Adipocyte (in vitro differentiated cells): ENCODE data around the gene FITM2.
"Not testable (repeated sequence)": the region's sequence is repeated elsewhere in the genome, so short reads cannot be mapped to it uniquely, and the experiment has no call there.

Experiments used
- DNase-seq: peaks from one replicate; pipeline ENCODE4 v3.0.0-alpha.2; 2015; ENCODE audit warnings: low read depth
- H3K27me3 ChIP-seq: replicated peaks from 2 replicates; pipeline ENCODE4 v1.7.0; 2013; ENCODE audit warnings: mild to moderate bottlenecking, low read length, moderate library complexity; ENCODE audit not compliant: control insufficient read depth, insufficient read depth
- H3K36me3 ChIP-seq: 2 replicates; pipeline ENCODE4 v1.7.0; 2013; ENCODE audit warnings: low read length, mild to moderate bottlenecking, moderate library complexity; ENCODE audit not compliant: control insufficient read depth, insufficient read depth, severe bottlenecking
- H3K4me1 ChIP-seq: 2 replicates; pipeline ENCODE4 v1.7.0; 2013; ENCODE audit warnings: mild to moderate bottlenecking, low read length, moderate library complexity; ENCODE audit not compliant: control insufficient read depth, insufficient read depth
- H3K4me3 ChIP-seq: 2 replicates; pipeline ENCODE4 v1.7.0; 2013; ENCODE audit warnings: mild to moderate bottlenecking, low read length, moderate library complexity
- H3K9ac ChIP-seq: 2 replicates; pipeline ENCODE4 v1.7.0; 2013; ENCODE audit warnings: mild to moderate bottlenecking, low read length, moderate library complexity
- H3K9me3 ChIP-seq: 2 replicates; pipeline ENCODE4 v1.7.0; 2013; ENCODE audit warnings: mild to moderate bottlenecking, low read length, moderate library complexity; ENCODE audit not compliant: control insufficient read depth

The FITM2 gene

DNA sequence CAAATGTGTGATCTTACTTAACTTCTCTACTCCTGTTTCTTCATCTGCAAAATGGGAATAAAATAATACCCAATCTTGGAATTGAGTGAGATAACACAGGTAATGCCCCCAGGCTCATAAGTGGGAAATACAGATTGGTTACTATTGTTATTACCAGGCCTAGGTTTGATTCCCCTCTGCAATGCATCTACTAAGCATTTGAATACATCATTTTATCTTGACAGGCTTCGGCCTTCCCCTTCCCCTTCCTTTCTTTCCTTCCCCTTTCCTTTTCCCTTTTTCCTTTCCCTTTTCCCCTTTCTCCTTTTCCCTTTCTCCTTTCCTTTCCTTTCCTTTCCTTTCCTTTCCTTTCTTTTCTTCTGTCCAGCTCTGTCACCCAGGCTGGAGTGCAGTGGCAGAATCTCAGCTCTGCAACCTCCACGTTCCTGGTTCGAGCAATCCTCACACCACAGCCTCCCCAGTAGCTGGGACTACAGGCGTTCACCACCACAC is 37.2 kb upstream of the FITM2 start:
- peaks cover 34% of the 10 kb centered on the region for H3K27me3 ChIP-seq
- no peak for DNase-seq
- no peaks in the 10 kb centered on the region for H3K9me3 ChIP-seq
- H3K9ac ChIP-seq, result no peak overlapping the region
- H3K4me3 ChIP-seq, result no peak overlapping the region
- H3K4me1 ChIP-seq, result no peaks in the 10 kb centered on the region
- no peaks in the 10 kb centered on the region for H3K36me3 ChIP-seq

GRCh38 chr20:44345941-44346340 is 34.9 kb upstream of the FITM2 start:
- H3K36me3 ChIP-seq, result not testable (repeated sequence)

DNA sequence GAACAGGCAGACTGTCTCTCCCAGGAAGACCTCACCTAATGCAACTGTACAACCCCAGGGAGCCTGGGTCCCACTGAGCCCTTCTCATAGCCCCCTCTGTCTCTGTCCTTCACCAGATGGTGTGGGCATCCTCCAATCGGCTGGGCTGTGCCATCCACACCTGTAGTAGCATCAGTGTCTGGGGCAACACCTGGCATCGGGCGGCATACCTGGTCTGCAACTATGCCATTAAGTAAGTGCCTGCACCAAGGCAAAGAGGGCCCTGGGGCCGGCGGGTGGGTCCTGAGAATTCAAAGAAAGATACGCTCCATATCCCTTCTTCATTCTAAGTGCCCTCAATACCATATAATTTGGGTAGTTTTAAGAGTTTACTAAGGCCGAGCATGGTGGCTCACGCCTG is 34.1 kb upstream of the FITM2 start:
- no peak overlapping the region for H3K9ac ChIP-seq
- no peak for DNase-seq
- no peaks in the 10 kb centered on the region for H3K9me3 ChIP-seq
- H3K27me3 ChIP-seq, result peaks cover 13% of the 10 kb centered on the region
- H3K36me3 ChIP-seq, result no peaks in the 10 kb centered on the region
- H3K4me3 ChIP-seq, result no peak overlapping the region
- H3K4me1 ChIP-seq, result peaks cover 5% of the 10 kb centered on the region

More at GRCh38 chr20:44345941-44346340, 34.9 kb upstream of the FITM2 start:
- not testable (repeated sequence) for DNase-seq, H3K4me3 ChIP-seq, H3K9ac ChIP-seq, H3K9me3 ChIP-seq, H3K4me1 ChIP-seq
- peaks cover 21% of the 10 kb centered on the region for H3K27me3 ChIP-seq

DNA sequence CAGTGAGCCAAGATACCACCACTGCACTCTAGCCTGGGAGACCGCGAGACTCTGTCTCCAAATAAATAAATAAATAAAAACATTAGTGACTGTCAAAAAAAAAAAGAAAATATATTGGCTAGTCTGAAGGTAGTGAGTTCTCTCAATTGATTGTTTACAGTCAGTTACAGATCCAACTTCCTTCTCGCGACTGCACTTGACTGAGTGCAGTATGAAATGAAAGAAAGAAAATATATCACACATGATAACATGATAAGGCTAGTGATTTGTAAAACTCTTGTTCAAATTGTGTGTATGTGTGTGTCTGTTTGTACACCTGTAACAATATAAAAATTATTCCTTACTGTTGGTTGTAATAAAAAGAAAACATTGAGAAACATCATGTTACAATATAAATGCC is 33.7 kb upstream of the FITM2 start:
- Histone ChIP-seq H3K9ac (no peak overlapping the region), H3K9me3 (no peaks in the 10 kb centered on the region), H3K4me1 (peaks cover 5% of the 10 kb centered on the region), H3K36me3 (no peaks in the 10 kb centered on the region), H3K4me3 (no peak overlapping the region), H3K27me3 (peaks cover 11% of the 10 kb centered on the region)
- DNase-seq, result no peak

DNA sequence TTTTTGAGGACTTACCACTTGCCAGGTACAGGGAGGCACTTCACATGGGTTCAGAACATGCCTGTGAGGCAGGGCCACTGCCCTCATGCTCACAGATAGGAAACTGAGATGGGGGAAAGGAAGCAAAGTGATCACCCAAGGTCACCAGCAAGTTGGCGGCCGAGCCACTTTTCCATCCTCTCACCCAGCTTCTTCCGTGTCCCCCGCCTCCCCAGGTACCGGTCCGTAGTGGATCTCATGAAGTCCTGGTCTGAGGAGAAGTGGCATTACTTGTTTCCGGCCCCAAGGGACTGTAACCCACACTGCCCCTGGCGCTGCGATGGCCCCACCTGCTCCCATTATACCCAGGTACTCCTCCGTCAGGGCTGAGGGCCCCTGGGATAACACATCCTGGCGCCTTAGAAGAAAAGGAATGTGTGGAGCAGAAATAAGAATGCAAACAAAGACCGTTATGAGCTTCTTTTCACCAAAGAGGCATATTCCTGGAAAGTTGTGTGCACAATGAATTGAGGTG is 32.2 kb upstream of the FITM2 start:
- Histone ChIP-seq H3K4me3 (no peak overlapping the region), H3K9ac (no peak overlapping the region), H3K27me3 (peaks cover 7% of the 10 kb centered on the region), H3K4me1 (peaks cover 5% of the 10 kb centered on the region), H3K36me3 (no peaks in the 10 kb centered on the region), H3K9me3 (no peaks in the 10 kb centered on the region)
- DNase-seq, result no peak

DNA sequence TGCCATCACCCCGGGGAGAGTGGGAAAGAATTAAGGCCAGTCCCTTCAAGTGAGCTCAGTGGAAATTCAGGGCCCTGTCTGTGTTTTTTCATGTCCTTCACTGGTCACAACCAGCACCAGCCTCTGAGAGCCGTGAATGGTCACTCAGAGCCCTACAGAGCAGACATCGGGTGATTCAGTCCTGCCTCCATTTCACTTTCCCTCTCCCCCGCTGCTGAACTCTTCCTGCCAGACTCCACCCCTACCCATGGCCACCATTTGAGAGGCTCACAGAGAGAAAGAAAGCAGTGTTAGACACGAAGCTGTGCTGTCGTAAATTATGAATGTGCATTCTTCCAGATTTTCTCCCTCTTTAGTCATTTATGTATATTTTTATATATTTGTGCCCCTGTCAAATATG is 31.2 kb upstream of the FITM2 start:
- Histone ChIP-seq H3K9me3 (no peaks in the 10 kb centered on the region), H3K4me1 (peaks cover 5% of the 10 kb centered on the region), H3K9ac (no peak overlapping the region), H3K27me3 (peaks cover 17% of the 10 kb centered on the region), H3K36me3 (no peaks in the 10 kb centered on the region), H3K4me3 (no peak overlapping the region)
- DNase-seq, result peak; percentile 11

DNA sequence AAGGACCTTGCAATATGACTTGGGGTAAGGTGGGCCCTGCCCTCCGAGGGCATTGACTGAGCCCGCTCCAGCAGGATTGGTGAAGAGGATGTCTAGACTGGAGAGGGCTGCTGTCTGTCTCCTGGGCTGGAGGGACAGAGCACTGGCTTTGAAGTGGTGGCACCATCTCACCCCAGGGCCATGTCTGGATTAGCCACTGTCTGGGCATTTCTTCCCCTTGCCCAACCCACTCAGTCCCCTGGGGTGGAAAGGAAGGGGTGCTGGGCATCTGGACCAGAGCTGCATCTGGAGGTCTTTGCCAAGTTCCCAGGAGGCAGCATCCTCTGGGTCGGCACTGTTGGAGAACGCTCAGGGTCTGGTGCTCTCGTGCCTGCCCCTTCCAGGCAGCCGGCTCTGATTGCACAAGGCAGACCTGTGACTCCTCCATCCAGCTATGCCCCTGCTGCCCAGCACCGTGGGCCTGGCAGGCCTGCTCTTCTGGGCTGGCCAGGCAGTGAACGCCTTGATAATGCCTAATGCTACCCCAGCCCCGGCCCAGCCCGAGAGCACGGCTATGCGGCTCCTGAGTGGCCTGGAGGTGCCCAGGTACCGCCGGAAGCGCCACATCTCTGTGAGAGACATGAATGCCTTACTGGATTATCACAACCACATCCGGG is 25.9 kb upstream of the FITM2 start, which contains the start of gene R3HDML:
TSS of gene R3HDML (plus strand) at position 319 of the 656 bp plus-strand sequence. CDS start at position 434, 115 bp downstream.
- H3K9me3 ChIP-seq, result no peaks in the 10 kb centered on the region
- H3K27me3 ChIP-seq, result peaks cover 50% of the 10 kb centered on the region
- no peaks in the 10 kb centered on the region for H3K4me1 ChIP-seq
- H3K4me3 ChIP-seq, result no peak within 1 kb of the TSS
- no peaks in the 10 kb centered on the region for H3K36me3 ChIP-seq
- DNase-seq, result no peak
- no peak within 1 kb of the TSS for H3K9ac ChIP-seq

DNA sequence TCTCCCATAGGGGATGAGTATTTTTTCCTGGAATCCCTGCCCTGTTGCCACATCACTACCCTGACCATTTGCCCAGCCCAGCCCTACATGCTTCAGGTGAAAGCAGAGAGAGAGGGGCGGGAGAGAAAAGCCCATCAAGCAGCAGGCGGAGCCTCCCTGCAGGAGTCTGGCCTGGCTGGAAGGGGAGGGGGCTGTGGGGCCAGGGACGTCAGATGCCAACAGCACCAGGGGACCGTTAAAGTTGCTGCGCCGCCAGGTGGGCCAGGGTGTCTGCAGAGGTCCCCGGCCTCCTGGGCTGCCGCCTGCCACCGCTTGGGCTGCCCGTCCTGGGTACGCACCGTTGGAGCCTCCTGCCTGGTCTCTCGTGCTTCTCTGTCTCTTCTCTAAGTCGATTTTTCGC is 25.1 kb upstream of the FITM2 start:
- Histone ChIP-seq H3K4me1 (no peaks in the 10 kb centered on the region), H3K4me3 (no peak overlapping the region), H3K36me3 (no peaks in the 10 kb centered on the region), H3K27me3 (peaks cover 50% of the 10 kb centered on the region), H3K9me3 (no peaks in the 10 kb centered on the region), H3K9ac (no peak overlapping the region)
- DNase-seq, result no peak

GRCh38 chr20:44335675-44336074 is 24.7 kb upstream of the FITM2 start:
- DNase-seq, result no peak
- Histone ChIP-seq H3K36me3 (no peaks in the 10 kb centered on the region), H3K9ac (no peak overlapping the region), H3K27me3 (peaks cover 50% of the 10 kb centered on the region), H3K4me1 (no peaks in the 10 kb centered on the region), H3K9me3 (no peaks in the 10 kb centered on the region), H3K4me3 (no peak overlapping the region)

GRCh38 chr20:44334709-44335108 is 23.7 kb upstream of the FITM2 start:
- no peak overlapping the region for H3K4me3 ChIP-seq
- H3K4me1 ChIP-seq, result no peaks in the 10 kb centered on the region
- peaks cover 53% of the 10 kb centered on the region for H3K27me3 ChIP-seq
- no peaks in the 10 kb centered on the region for H3K9me3 ChIP-seq
- DNase-seq, result no peak
- no peaks in the 10 kb centered on the region for H3K36me3 ChIP-seq
- H3K9ac ChIP-seq, result no peak overlapping the region

- H3K9me3 ChIP-seq, result no peaks in the 10 kb centered on the region
- DNase-seq, result no peak
- H3K9ac ChIP-seq, result no peak overlapping the region
These were observed 23.3 kb upstream of the FITM2 start for GRCh38 chr20:44334306-44334705.

GRCh38 chr20:44331201-44331600 is 20.2 kb upstream of the FITM2 start:
- H3K4me1 ChIP-seq, result no peaks in the 10 kb centered on the region
- H3K27me3 ChIP-seq, result peaks cover 50% of the 10 kb centered on the region
- no peak for DNase-seq
- no peaks in the 10 kb centered on the region for H3K9me3 ChIP-seq
- H3K36me3 ChIP-seq, result no peaks in the 10 kb centered on the region
- no peak overlapping the region for H3K4me3 ChIP-seq
- H3K9ac ChIP-seq, result no peak overlapping the region

More at GRCh38 chr20:44334306-44334705, 23.3 kb upstream of the FITM2 start:
- Histone ChIP-seq H3K4me3 (no peak overlapping the region), H3K4me1 (no peaks in the 10 kb centered on the region), H3K27me3 (peaks cover 54% of the 10 kb centered on the region), H3K36me3 (no peaks in the 10 kb centered on the region)
